ENCODE measurements around the gene ZYX.
"Not testable (repeated sequence)": the region's sequence is repeated elsewhere in the genome, so short reads cannot be mapped to it uniquely, and the experiment has no call there.

ZYX gene

GRCh38 chr7:143394777-143395176 is 13.6 kb downstream of the ZYX start:
- Histone ChIP-seq H3K36me3 (ENCODE audit: insufficient read depth, low read length) (peaks cover 35% of the 10 kb centered on the region), H3K9ac (ENCODE audit: low read depth, low read length) (no peak overlapping the region), H3K9me3 (ENCODE audit: control insufficient read depth, insufficient read depth, low read length) (no peaks in the 10 kb centered on the region), H3K4me1 (ENCODE audit: insufficient read depth, low read length) (no peaks in the 10 kb centered on the region)

- Histone ChIP-seq H3K4me1 (ENCODE audit: insufficient read depth, low read length) (no peaks in the 10 kb centered on the region), H3K9me3 (ENCODE audit: control insufficient read depth, insufficient read depth, low read length) (no peaks in the 10 kb centered on the region), H3K9ac (ENCODE audit: low read depth, low read length) (no peak overlapping the region), H3K36me3 (ENCODE audit: insufficient read depth, low read length) (peaks cover 40% of the 10 kb centered on the region)
Measured at GRCh38 chr7:143395187-143396149, 14.3 kb downstream of the ZYX start.

GRCh38 chr7:143396182-143396581 is 15.0 kb downstream of the ZYX start:
- Histone ChIP-seq H3K36me3 (ENCODE audit: insufficient read depth, low read length) (peaks cover 40% of the 10 kb centered on the region), H3K9ac (ENCODE audit: low read depth, low read length) (no peak overlapping the region), H3K4me1 (ENCODE audit: insufficient read depth, low read length) (no peaks in the 10 kb centered on the region), H3K9me3 (ENCODE audit: control insufficient read depth, insufficient read depth, low read length) (no peaks in the 10 kb centered on the region)

- no peak overlapping the region for H3K9ac ChIP-seq (ENCODE audit: low read depth, low read length)
- no peaks in the 10 kb centered on the region for H3K4me1 ChIP-seq (ENCODE audit: insufficient read depth, low read length)
- H3K9me3 ChIP-seq (ENCODE audit: control insufficient read depth, insufficient read depth, low read length) = no peaks in the 10 kb centered on the region
- peaks cover 35% of the 10 kb centered on the region for H3K36me3 ChIP-seq (ENCODE audit: insufficient read depth, low read length)
Measured at GRCh38 chr7:143396625-143397556, 15.7 kb downstream of the ZYX start.

- peaks cover 35% of the 10 kb centered on the region for H3K36me3 ChIP-seq (ENCODE audit: insufficient read depth, low read length)
- H3K9me3 ChIP-seq (ENCODE audit: control insufficient read depth, insufficient read depth, low read length) = no peaks in the 10 kb centered on the region
- no peak overlapping the region for H3K9ac ChIP-seq (ENCODE audit: low read depth, low read length)
- H3K4me1 ChIP-seq (ENCODE audit: insufficient read depth, low read length) = no peaks in the 10 kb centered on the region
Measured at GRCh38 chr7:143397710-143398530, 16.8 kb downstream of the ZYX start.

- H3K9ac ChIP-seq (ENCODE audit: low read depth, low read length) = no peak overlapping the region
- H3K36me3 ChIP-seq (ENCODE audit: insufficient read depth, low read length) = peaks cover 33% of the 10 kb centered on the region
- H3K4me1 ChIP-seq (ENCODE audit: insufficient read depth, low read length) = no peaks in the 10 kb centered on the region
- H3K9me3 ChIP-seq (ENCODE audit: control insufficient read depth, insufficient read depth, low read length) = no peaks in the 10 kb centered on the region
Measured at GRCh38 chr7:143398616-143399015, 17.5 kb downstream of the ZYX start.

GRCh38 chr7:143399151-143399550 is 18.0 kb downstream of the ZYX start:
- Histone ChIP-seq H3K9ac (ENCODE audit: low read depth, low read length) (no peak overlapping the region), H3K4me1 (ENCODE audit: insufficient read depth, low read length) (no peaks in the 10 kb centered on the region), H3K36me3 (ENCODE audit: insufficient read depth, low read length) (peaks cover 32% of the 10 kb centered on the region), H3K9me3 (ENCODE audit: control insufficient read depth, insufficient read depth, low read length) (no peaks in the 10 kb centered on the region)

GRCh38 chr7:143399642-143400041 is 18.5 kb downstream of the ZYX start:
- no peaks in the 10 kb centered on the region for H3K9me3 ChIP-seq (ENCODE audit: control insufficient read depth, insufficient read depth, low read length)
- peaks cover 30% of the 10 kb centered on the region for H3K36me3 ChIP-seq (ENCODE audit: insufficient read depth, low read length)
- no peaks in the 10 kb centered on the region for H3K4me1 ChIP-seq (ENCODE audit: insufficient read depth, low read length)
- no peak overlapping the region for H3K9ac ChIP-seq (ENCODE audit: low read depth, low read length)

GRCh38 chr7:143401265-143401664 is 20.1 kb downstream of the ZYX start:
- Histone ChIP-seq H3K36me3 (ENCODE audit: insufficient read depth, low read length) (peaks cover 15% of the 10 kb centered on the region; the same call in 1 of the 2 replicates), H3K4me1 (ENCODE audit: insufficient read depth, low read length) (peaks cover 13% of the 10 kb centered on the region), H3K9me3 (ENCODE audit: control insufficient read depth, insufficient read depth, low read length) (no peaks in the 10 kb centered on the region), H3K9ac (ENCODE audit: low read depth, low read length) (no peak overlapping the region)

- Histone ChIP-seq H3K4me1 (ENCODE audit: insufficient read depth, low read length) (peaks cover 21% of the 10 kb centered on the region), H3K36me3 (ENCODE audit: insufficient read depth, low read length) (peaks cover 17% of the 10 kb centered on the region; the same call in 1 of the 2 replicates)
- H3K9me3 ChIP-seq (ENCODE audit: control insufficient read depth, insufficient read depth, low read length); H3K9ac ChIP-seq (ENCODE audit: low read depth, low read length): not testable (repeated sequence)
Measured at GRCh38 chr7:143402233-143402632, 21.1 kb downstream of the ZYX start.

GRCh38 chr7:143405173-143406001 is 24.2 kb downstream of the ZYX start:
- H3K36me3 ChIP-seq (ENCODE audit: insufficient read depth, low read length) = peaks cover 5% of the 10 kb centered on the region; the same call in 1 of the 2 replicates
- H3K9me3 ChIP-seq (ENCODE audit: control insufficient read depth, insufficient read depth, low read length) = no peaks in the 10 kb centered on the region
- H3K4me1 ChIP-seq (ENCODE audit: insufficient read depth, low read length) = peaks cover 33% of the 10 kb centered on the region
- peak overlapping the region; percentile 19; the same call in 1 of the 2 replicates for H3K9ac ChIP-seq (ENCODE audit: low read depth, low read length)

- Histone ChIP-seq H3K9me3 (ENCODE audit: control insufficient read depth, insufficient read depth, low read length) (no peaks in the 10 kb centered on the region), H3K4me1 (ENCODE audit: insufficient read depth, low read length) (peaks cover 34% of the 10 kb centered on the region), H3K36me3 (ENCODE audit: insufficient read depth, low read length) (peaks cover 5% of the 10 kb centered on the region; the same call in 1 of the 2 replicates), H3K9ac (ENCODE audit: low read depth, low read length) (peak overlapping the region; percentile 19; the same call in 1 of the 2 replicates)
Measured at GRCh38 chr7:143406002-143406357, 24.8 kb downstream of the ZYX start.
